ENCODE results near the gene RNU5B-1.

RNU5B-1 gene

GRCh38 chr15:65287520-65287855 lies 17.0 kb upstream of the RNU5B-1 start:
- DNase-seq (ENCODE audit: insufficient read length, low spot score) (no peak), FAIRE-seq (no peak)

- FAIRE-seq (no peak), DNase-seq (ENCODE audit: insufficient read length, low spot score) (no peak)
Measured at GRCh38 chr15:65289261-65289854, 15.1 kb upstream of the RNU5B-1 start.

- no peak for FAIRE-seq
Measured at GRCh38 chr15:65290228-65290627, 14.2 kb upstream of the RNU5B-1 start.

GRCh38 chr15:65292938-65293518 lies 11.4 kb upstream of the RNU5B-1 start:
- DNase-seq (ENCODE audit: insufficient read length, low spot score) (no peak), FAIRE-seq (no peak)

More at GRCh38 chr15:65290228-65290627, 14.2 kb upstream of the RNU5B-1 start:
- no peak for DNase-seq (ENCODE audit: insufficient read length, low spot score)

- FAIRE-seq (no peak), DNase-seq (ENCODE audit: insufficient read length, low spot score) (no peak)
Measured at GRCh38 chr15:65298731-65299130, 5.7 kb upstream of the RNU5B-1 start.

GRCh38 chr15:65300924-65301441 lies 3.5 kb upstream of the RNU5B-1 start:
- DNase-seq (ENCODE audit: insufficient read length, low spot score) = no peak
- no peak for FAIRE-seq

GRCh38 chr15:65302061-65302460 lies 2.4 kb upstream of the RNU5B-1 start:
- DNase-seq (ENCODE audit: insufficient read length, low spot score) (no peak), FAIRE-seq (no peak)

GRCh38 chr15:65303687-65304380 lies 643 bp upstream of the RNU5B-1 start:
- no peak for DNase-seq (ENCODE audit: insufficient read length, low spot score)
- no peak for FAIRE-seq

GRCh38 chr15:65305150-65305758 lies 777 bp downstream of the RNU5B-1 start:
- DNase-seq (ENCODE audit: insufficient read length, low spot score) (no peak), FAIRE-seq (no peak)

GRCh38 chr15:65305776-65306175 lies 1.3 kb downstream of the RNU5B-1 start:
- DNase-seq (ENCODE audit: insufficient read length, low spot score) (no peak), FAIRE-seq (no peak)

GRCh38 chr15:65306551-65306950 lies 2.1 kb downstream of the RNU5B-1 start:
- FAIRE-seq = no peak
- no peak for DNase-seq (ENCODE audit: insufficient read length, low spot score)

GRCh38 chr15:65307978-65308377 lies 3.5 kb downstream of the RNU5B-1 start:
- FAIRE-seq (no peak), DNase-seq (ENCODE audit: insufficient read length, low spot score) (no peak)

- no peak for DNase-seq (ENCODE audit: insufficient read length, low spot score)
- no peak for FAIRE-seq
Measured at GRCh38 chr15:65309882-65310418, 5.5 kb downstream of the RNU5B-1 start.

- DNase-seq (ENCODE audit: insufficient read length, low spot score) (no peak), FAIRE-seq (no peak)
Measured at GRCh38 chr15:65310431-65311137, 6.1 kb downstream of the RNU5B-1 start.

- FAIRE-seq = no peak
- no peak for DNase-seq (ENCODE audit: insufficient read length, low spot score)
Measured at GRCh38 chr15:65311760-65312159, 7.3 kb downstream of the RNU5B-1 start.

GRCh38 chr15:65312400-65312916 lies 8.0 kb downstream of the RNU5B-1 start:
- FAIRE-seq = no peak
- DNase-seq (ENCODE audit: insufficient read length, low spot score) = no peak

- DNase-seq (ENCODE audit: insufficient read length, low spot score) (peak; percentile 86), FAIRE-seq (peak; percentile 94)
Measured at GRCh38 chr15:65318870-65319356, 14.4 kb downstream of the RNU5B-1 start.

- DNase-seq (ENCODE audit: insufficient read length, low spot score) (no peak), FAIRE-seq (no peak)
Measured at GRCh38 chr15:65323071-65323511, 18.6 kb downstream of the RNU5B-1 start.

GRCh38 chr15:65326117-65326526 lies 21.6 kb downstream of the RNU5B-1 start:
- FAIRE-seq (no peak), DNase-seq (ENCODE audit: insufficient read length, low spot score) (no peak)

GRCh38 chr15:65326818-65327217 lies 22.3 kb downstream of the RNU5B-1 start:
- no peak for FAIRE-seq
- no peak for DNase-seq (ENCODE audit: insufficient read length, low spot score)

Data from GM19239 (cell line).